NT2/D1 (cell line): Measurements from ENCODE around the gene VAV3.

ENCODE experiments used
- YY1 ChIP-seq: IDR thresholded peaks from 2 replicates; pipeline ENCODE4 v1.6.1; 2011; ENCODE audit not compliant: insufficient read length, insufficient read depth
- ZNF274 ChIP-seq: IDR thresholded peaks from 2 replicates; pipeline ENCODE4 v1.6.1; 2011; ENCODE audit warnings: mild to moderate bottlenecking, low read depth, low read length

GRCh38 chr1:107552781-107553180 is 412.2 kb downstream of the VAV3 start:
- TF ChIP-seq ZNF274 (no peak), YY1 (no peak)
